ENCODE measurements around the gene BICD2.
"Not testable (repeated sequence)": the region's sequence is repeated elsewhere in the genome, so short reads cannot be mapped to it uniquely, and the experiment has no call there.

BICD2 gene

GRCh38 chr9:92770360-92770995 is 5.8 kb upstream of the BICD2 start:
- peak; percentile 24 for DNase-seq (ENCODE audit: low read depth)

- no peak for DNase-seq (ENCODE audit: low read depth)
Measured at GRCh38 chr9:92769990-92770359, 5.3 kb upstream of the BICD2 start.

GRCh38 chr9:92769286-92769685 is 4.7 kb upstream of the BICD2 start:
- DNase-seq (ENCODE audit: low read depth), result no peak

GRCh38 chr9:92768816-92769215 is 4.2 kb upstream of the BICD2 start:
- not testable (repeated sequence) for DNase-seq (ENCODE audit: low read depth)

- no peak for DNase-seq (ENCODE audit: low read depth)
Measured at GRCh38 chr9:92767066-92768054, 2.7 kb upstream of the BICD2 start.

GRCh38 chr9:92764988-92765936 is 629 bp upstream of the BICD2 start:
- peak; percentile 99 for DNase-seq (ENCODE audit: low read depth)

- DNase-seq (ENCODE audit: low read depth), result no peak
Measured at GRCh38 chr9:92763721-92764380, 782 bp downstream of the BICD2 start.

GRCh38 chr9:92762781-92763708 is 1.6 kb downstream of the BICD2 start:
- DNase-seq (ENCODE audit: low read depth), result no peak

GRCh38 chr9:92762196-92762595 is 2.4 kb downstream of the BICD2 start:
- DNase-seq (ENCODE audit: low read depth), result no peak

- DNase-seq (ENCODE audit: low read depth), result no peak
Measured at GRCh38 chr9:92761686-92762085, 2.9 kb downstream of the BICD2 start.

GRCh38 chr9:92760494-92760893 is 4.1 kb downstream of the BICD2 start:
- no peak for DNase-seq (ENCODE audit: low read depth)

- DNase-seq (ENCODE audit: low read depth), result peak; percentile 82
Measured at GRCh38 chr9:92760070-92760469, 4.6 kb downstream of the BICD2 start.

GRCh38 chr9:92759446-92759845 is 5.2 kb downstream of the BICD2 start:
- DNase-seq (ENCODE audit: low read depth), result no peak

- DNase-seq (ENCODE audit: low read depth), result no peak
Measured at GRCh38 chr9:92756792-92757191, 7.8 kb downstream of the BICD2 start.

GRCh38 chr9:92754091-92754745 is 10.4 kb downstream of the BICD2 start:
- no peak for DNase-seq (ENCODE audit: low read depth)

- DNase-seq (ENCODE audit: low read depth), result no peak
Measured at GRCh38 chr9:92752812-92753404, 11.7 kb downstream of the BICD2 start.

- peak; percentile 25 for DNase-seq (ENCODE audit: low read depth)
Measured at GRCh38 chr9:92749934-92750315, 14.7 kb downstream of the BICD2 start.

GRCh38 chr9:92749071-92749933 is 15.3 kb downstream of the BICD2 start:
- no peak for DNase-seq (ENCODE audit: low read depth)

GRCh38 chr9:92748233-92748497 is 16.5 kb downstream of the BICD2 start:
- no peak for DNase-seq (ENCODE audit: low read depth)
